ENCODE data around the gene PRODH2.

DNA sequence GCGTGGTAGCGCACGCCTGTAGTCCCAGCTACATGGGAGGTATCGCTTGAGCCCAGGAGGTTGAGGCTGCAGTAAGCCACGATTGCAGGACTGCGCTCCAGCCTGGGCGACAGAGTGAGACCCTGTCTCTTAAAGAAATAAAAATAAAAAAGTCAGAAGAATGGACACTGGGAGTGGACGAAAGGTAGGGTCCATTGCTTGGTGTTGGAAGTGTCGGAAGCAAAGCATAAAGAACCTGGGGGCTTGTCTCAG, 37.7 kb downstream of the PRODH2 start:
- TF ChIP-seq EZH2 (IDR thresholded peaks at IDR 0.05): no peak
- no peak for TF ChIP-seq POLR2AphosphoS5 (IDR thresholded peaks at IDR 0.05; ENCODE audit: borderline replicate concordance, low read depth, low read length)
